ENCODE results near the gene ST3GAL3.

DNA sequence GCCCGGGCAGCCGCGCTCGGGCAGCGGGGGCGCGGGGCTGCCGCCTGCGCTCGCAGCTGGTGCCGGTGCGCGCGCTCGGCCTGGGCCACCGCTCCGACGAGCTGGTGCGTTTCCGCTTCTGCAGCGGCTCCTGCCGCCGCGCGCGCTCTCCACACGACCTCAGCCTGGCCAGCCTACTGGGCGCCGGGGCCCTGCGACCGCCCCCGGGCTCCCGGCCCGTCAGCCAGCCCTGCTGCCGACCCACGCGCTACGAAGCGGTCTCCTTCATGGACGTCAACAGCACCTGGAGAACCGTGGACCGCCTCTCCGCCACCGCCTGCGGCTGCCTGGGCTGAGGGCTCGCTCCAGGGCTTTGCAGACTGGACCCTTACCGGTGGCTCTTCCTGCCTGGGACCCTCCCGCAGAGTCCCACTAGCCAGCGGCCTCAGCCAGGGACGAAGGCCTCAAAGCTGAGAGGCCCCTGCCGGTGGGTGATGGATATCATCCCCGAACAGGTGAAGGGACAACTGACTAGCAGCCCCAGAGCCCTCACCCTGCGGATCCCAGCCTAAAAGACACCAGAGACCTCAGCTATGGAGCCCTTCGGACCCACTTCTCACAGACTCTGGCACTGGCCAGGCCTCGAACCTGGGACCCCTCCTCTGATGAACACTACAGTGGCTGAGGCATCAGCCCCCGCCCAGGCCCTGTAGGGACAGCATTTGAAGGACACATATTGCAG lies 229.3 kb downstream of the ST3GAL3 start:
- TF ChIP-seq, protein P1, sequence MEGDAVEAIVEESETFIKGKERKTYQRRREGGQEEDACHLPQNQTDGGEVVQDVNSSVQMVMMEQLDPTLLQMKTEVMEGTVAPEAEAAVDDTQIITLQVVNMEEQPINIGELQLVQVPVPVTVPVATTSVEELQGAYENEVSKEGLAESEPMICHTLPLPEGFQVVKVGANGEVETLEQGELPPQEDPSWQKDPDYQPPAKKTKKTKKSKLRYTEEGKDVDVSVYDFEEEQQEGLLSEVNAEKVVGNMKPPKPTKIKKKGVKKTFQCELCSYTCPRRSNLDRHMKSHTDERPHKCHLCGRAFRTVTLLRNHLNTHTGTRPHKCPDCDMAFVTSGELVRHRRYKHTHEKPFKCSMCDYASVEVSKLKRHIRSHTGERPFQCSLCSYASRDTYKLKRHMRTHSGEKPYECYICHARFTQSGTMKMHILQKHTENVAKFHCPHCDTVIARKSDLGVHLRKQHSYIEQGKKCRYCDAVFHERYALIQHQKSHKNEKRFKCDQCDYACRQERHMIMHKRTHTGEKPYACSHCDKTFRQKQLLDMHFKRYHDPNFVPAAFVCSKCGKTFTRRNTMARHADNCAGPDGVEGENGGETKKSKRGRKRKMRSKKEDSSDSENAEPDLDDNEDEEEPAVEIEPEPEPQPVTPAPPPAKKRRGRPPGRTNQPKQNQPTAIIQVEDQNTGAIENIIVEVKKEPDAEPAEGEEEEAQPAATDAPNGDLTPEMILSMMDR (IDR thresholded peaks at IDR 0.05): 0 out of 2 replicates have a peak, but pooled peaks have one; percentile 25
- TF ChIP-seq IRF2 (CRISPR knock-in tag; IDR thresholded peaks at IDR 0.05; ENCODE audit: borderline replicate concordance, low read depth): no peak
- TF ChIP-seq FOXJ3 (CRISPR knock-in tag; IDR thresholded peaks at IDR 0.05; ENCODE audit: borderline replicate concordance): no peak
- TF ChIP-seq NR1H2 (CRISPR knock-in tag; IDR thresholded peaks at IDR 0.05): no peak
- no peak for TF ChIP-seq USF1 (CRISPR knock-in tag; IDR thresholded peaks at IDR 0.05)
- TF ChIP-seq, protein P2, sequence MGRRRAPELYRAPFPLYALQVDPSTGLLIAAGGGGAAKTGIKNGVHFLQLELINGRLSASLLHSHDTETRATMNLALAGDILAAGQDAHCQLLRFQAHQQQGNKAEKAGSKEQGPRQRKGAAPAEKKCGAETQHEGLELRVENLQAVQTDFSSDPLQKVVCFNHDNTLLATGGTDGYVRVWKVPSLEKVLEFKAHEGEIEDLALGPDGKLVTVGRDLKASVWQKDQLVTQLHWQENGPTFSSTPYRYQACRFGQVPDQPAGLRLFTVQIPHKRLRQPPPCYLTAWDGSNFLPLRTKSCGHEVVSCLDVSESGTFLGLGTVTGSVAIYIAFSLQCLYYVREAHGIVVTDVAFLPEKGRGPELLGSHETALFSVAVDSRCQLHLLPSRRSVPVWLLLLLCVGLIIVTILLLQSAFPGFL (CRISPR knock-in tag; IDR thresholded peaks at IDR 0.05; ENCODE audit: borderline replicate concordance): no peak
- no peak for TF ChIP-seq NR3C1 (CRISPR knock-in tag; conservative IDR thresholded peaks at IDR 0.05; ENCODE audit: low read depth)
- TF ChIP-seq ZBTB21 (CRISPR knock-in tag; IDR thresholded peaks at IDR 0.05; ENCODE audit: borderline replicate concordance): no peak
- TF ChIP-seq MYBL2 (CRISPR knock-in tag; IDR thresholded peaks at IDR 0.05): no peak
- TF ChIP-seq MXD4 (CRISPR knock-in tag; IDR thresholded peaks at IDR 0.05; ENCODE audit: borderline replicate concordance): no peak

Measured in WTC11 (cell line).